ENCODE measurements around the gene ADAR. TPM values are rescaled to one million over a fixed set of nuclear protein-coding genes. Genes with fewer than 3 reads are reported as not detected.

The ADAR gene
- total and polyA plus RNA-seq, 2 donors (not counting 3 experiments of a cell fraction or from before 2014, with no cell fraction given) = 88.2 to 141 TPM

DNA sequence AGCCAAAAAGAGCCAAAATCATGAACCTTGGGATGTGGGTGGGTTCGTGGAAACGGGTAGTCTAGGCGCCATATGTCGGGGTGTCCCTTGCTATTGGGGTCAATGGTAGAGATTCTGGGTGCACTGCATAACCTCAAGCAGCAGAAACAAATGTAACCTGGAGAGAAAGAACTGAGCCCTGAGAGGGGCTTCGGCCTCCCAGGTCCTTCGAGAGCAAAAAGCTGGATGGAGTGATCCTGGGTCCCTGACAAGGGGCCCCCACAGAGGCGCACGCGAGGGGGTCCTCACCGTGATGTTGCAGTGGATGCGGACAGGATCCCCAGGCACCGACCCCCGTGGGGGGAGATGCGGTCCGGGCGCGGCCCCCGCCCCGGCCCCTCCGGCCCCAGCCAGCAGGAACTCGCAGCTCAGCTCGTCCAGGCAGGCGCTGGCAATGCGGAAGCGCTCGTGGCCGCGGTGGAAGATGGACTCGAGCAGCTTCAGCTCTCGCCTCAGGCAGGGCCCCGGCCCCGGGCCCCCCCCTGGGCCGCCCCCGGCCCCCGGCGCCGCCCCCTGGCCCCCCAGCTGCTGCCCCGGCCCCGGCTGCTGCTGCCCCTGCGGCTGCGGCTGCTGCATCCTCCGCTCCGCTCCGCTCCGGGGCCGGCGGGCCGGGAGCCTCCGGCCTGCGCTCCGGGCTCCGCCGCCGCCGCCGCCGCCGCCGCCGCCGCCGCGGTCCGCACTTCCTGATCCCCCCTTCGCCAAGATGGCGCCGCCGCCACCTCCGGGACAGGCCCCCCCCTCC is 49.9 kb downstream of the ADAR start, which contains the start of gene UBE2Q1:
TSS of gene UBE2Q1 (minus strand) at position 724 of the 781 bp plus-strand sequence. CDS start at position 615, 109 bp downstream.
- no peaks in the 10 kb centered on the region for H3K9me1 ChIP-seq (replicated peaks; ENCODE audit: control insufficient read depth, extremely low read depth, insufficient read depth, low read length)
- ChIA-PET CTCF (interaction anchor here (0.6 to 6.2 kb wide), 8 partner anchors 11 to 308 kb away, joined by 3 to 49 read pairs (median 4); no protein-coding TSS in a partner anchor), POLR2A (no interaction called here)
- peaks cover 32% of the 10 kb centered on the region for H3K79me2 ChIP-seq (ENCODE audit: control insufficient read depth, insufficient read depth, low read length)
- peaks cover 17 to 23% of the 10 kb centered on the region in 2 experiments for H3K36me3 ChIP-seq (ENCODE audit: control insufficient read depth in 2 of 2, extremely low read depth in 1 of 2, insufficient read depth in 2 of 2, low read length in 2 of 2)
- intact Hi-C loops (cut with micrococcal nuclease) = loop anchor here (1.0 to 5.0 kb wide), 8 partner anchors 50 to 459 kb away; partner anchors contain the start of genes ADAR, KCNN3, PMVK and UBAP2L
- no TSS peak for BruUV-seq (replicated peaks)
- dilution Hi-C loops (cut with MboI; ENCODE audit: extremely low pct_ligation_motif_present, low sequenced_read_pairs) = no loop called here
- H3K4me1 ChIP-seq (ENCODE audit: control insufficient read depth, extremely low read depth, insufficient read depth, low read length) = peaks cover 26% of the 10 kb centered on the region
- no peaks in the 10 kb centered on the region for H4K20me1 ChIP-seq (replicated peaks; ENCODE audit: control insufficient read depth, extremely low read depth, insufficient read depth, low read length)
- TF ChIP-seq POLR2A (IDR thresholded peaks at IDR 0.05; ENCODE audit: low read depth, low read length) (peak; percentile 32), JUN (IDR thresholded peaks at IDR 0.05; ENCODE audit: borderline replicate concordance, insufficient read depth, insufficient read length, low read depth) (no peak), POLR2AphosphoS5 (IDR thresholded peaks at IDR 0.05; ENCODE audit: insufficient read depth, low read depth, low read length) (peak; percentile 12)
- H3K9me3 ChIP-seq (replicated peaks; ENCODE audit: control insufficient read depth, insufficient read depth, low read length) = no peaks in the 10 kb centered on the region
- peak within 1 kb of the TSS; percentile 94 for H3K4me2 ChIP-seq (ENCODE audit: insufficient read depth, low read length)
- H3K4me3 ChIP-seq (replicated peaks in 1 of 3; ENCODE audit: insufficient read depth in 1 of 3, low read depth in 1 of 3, low read length in 3 of 3) = peak within 1 kb of the TSS; percentile 92
- DNase-seq (ENCODE audit: low read depth, low spot score) (peak; percentile 32), FAIRE-seq (peak; percentile 8)
- peak within 1 kb of the TSS; percentile 94 for H2AFZ ChIP-seq (ENCODE audit: low read depth, low read length)
- peak within 1 kb of the TSS; percentile 67 for H3K27ac ChIP-seq (ENCODE audit: insufficient read depth, low read depth, low read length)
- no peaks in the 10 kb centered on the region for H3K27me3 ChIP-seq (ENCODE audit: control insufficient read depth in 2 of 2, insufficient read depth in 2 of 2, low read length in 2 of 2)
- peak within 1 kb of the TSS; percentile 85 for H3K9ac ChIP-seq (replicated peaks; ENCODE audit: extremely low read depth, insufficient read depth, low read length)

DNA sequence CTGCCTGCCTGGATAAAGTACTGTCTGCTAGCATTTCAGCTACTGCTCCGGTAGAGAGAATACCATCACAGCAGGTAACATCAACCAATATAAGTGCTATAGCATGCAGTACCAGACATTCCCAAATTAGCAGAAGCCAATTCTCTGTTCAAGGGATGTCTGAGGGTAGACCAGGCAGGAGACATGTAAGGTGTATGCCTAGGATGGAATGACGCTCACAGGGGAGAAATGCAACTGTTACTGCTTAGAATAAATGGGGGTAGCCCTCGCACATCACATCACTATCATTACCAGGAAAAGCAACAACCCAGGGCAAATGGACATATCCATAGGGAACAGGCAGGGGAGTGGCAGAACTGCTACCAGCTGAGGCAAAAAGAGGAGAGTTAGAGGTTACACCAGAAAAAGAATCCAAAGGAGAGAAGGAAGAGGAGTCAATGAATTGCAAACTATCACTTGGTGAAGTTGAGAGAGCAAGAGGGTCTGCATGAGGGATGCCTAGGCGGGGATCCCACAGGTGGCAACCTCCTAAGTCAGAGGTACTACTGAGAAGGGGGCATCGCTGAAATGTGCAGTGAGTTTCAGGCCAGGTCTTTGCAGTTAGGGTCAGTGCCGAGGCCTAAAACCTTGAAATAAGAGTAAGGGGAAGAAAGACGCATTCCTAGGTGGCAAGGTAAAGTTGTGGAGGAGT is 50.6 kb downstream of the ADAR start:
- dilution Hi-C loops (cut with MboI; ENCODE audit: extremely low pct_ligation_motif_present, low sequenced_read_pairs) = no loop called here
- intact Hi-C loops (cut with micrococcal nuclease) = loop anchor here (5.0 kb wide), 3 partner anchors 135 to 460 kb away; partner anchors contain the start of gene ZBTB7B
- Histone ChIP-seq H3K36me3 (ENCODE audit: control insufficient read depth in 2 of 2, extremely low read depth in 1 of 2, insufficient read depth in 2 of 2, low read length in 2 of 2) (peaks cover 24 to 30% of the 10 kb centered on the region in 2 experiments), H3K9me3 (replicated peaks; ENCODE audit: control insufficient read depth, insufficient read depth, low read length) (no peaks in the 10 kb centered on the region), H3K4me1 (ENCODE audit: control insufficient read depth, extremely low read depth, insufficient read depth, low read length) (peaks cover 26% of the 10 kb centered on the region), H3K9me1 (replicated peaks; ENCODE audit: control insufficient read depth, extremely low read depth, insufficient read depth, low read length) (no peaks in the 10 kb centered on the region), H3K9ac (replicated peaks; ENCODE audit: extremely low read depth, insufficient read depth, low read length) (peak overlapping the region; percentile 85), H3K27ac (ENCODE audit: insufficient read depth, low read depth, low read length) (peak overlapping the region; percentile 51), H3K4me3 (replicated peaks in 1 of 3; ENCODE audit: insufficient read depth in 1 of 3, low read depth in 1 of 3, low read length in 3 of 3) (peak overlapping the region; percentile 92), H2AFZ (ENCODE audit: low read depth, low read length) (no peak overlapping the region), H3K27me3 (ENCODE audit: control insufficient read depth in 2 of 2, insufficient read depth in 2 of 2, low read length in 2 of 2) (no peaks in the 10 kb centered on the region), H3K79me2 (ENCODE audit: control insufficient read depth, insufficient read depth, low read length) (peaks cover 32% of the 10 kb centered on the region), H3K4me2 (ENCODE audit: insufficient read depth, low read length) (peak overlapping the region; percentile 94), H4K20me1 (replicated peaks; ENCODE audit: control insufficient read depth, extremely low read depth, insufficient read depth, low read length) (no peaks in the 10 kb centered on the region)
- POLR2A ChIA-PET = no interaction called here
- CTCF ChIA-PET = interaction anchor here (0.6 to 6.2 kb wide), 5 partner anchors 10 to 958 kb away, joined by 3 to 49 read pairs (median 8); no protein-coding TSS in a partner anchor
- BruUV-seq (replicated peaks) = no TSS peak
- FAIRE-seq (peak; percentile 21), DNase-seq (ENCODE audit: low read depth, low spot score) (peak; percentile 22)
- TF ChIP-seq GATA2 (IDR thresholded peaks at IDR 0.05; ENCODE audit: insufficient read depth, insufficient read length, low read depth, low read length) (no peak), JUN (IDR thresholded peaks at IDR 0.05; ENCODE audit: borderline replicate concordance, insufficient read depth, insufficient read length, low read depth) (no peak), MYC (IDR thresholded peaks at IDR 0.05; ENCODE audit: low read depth, low read length) (no peak), POLR2AphosphoS5 (IDR thresholded peaks at IDR 0.05; ENCODE audit: insufficient read depth, low read depth, low read length) (no peak), EZH2 (IDR thresholded peaks at IDR 0.05; ENCODE audit: borderline replicate concordance, low read depth, low read length, severe bottlenecking) (no peak), FOS (IDR thresholded peaks at IDR 0.05; ENCODE audit: borderline replicate concordance, insufficient read depth, low read length) (no peak), POLR2A (IDR thresholded peaks at IDR 0.05; ENCODE audit: low read depth, low read length) (no peak)
- TF ChIP-seq, protein P1, sequence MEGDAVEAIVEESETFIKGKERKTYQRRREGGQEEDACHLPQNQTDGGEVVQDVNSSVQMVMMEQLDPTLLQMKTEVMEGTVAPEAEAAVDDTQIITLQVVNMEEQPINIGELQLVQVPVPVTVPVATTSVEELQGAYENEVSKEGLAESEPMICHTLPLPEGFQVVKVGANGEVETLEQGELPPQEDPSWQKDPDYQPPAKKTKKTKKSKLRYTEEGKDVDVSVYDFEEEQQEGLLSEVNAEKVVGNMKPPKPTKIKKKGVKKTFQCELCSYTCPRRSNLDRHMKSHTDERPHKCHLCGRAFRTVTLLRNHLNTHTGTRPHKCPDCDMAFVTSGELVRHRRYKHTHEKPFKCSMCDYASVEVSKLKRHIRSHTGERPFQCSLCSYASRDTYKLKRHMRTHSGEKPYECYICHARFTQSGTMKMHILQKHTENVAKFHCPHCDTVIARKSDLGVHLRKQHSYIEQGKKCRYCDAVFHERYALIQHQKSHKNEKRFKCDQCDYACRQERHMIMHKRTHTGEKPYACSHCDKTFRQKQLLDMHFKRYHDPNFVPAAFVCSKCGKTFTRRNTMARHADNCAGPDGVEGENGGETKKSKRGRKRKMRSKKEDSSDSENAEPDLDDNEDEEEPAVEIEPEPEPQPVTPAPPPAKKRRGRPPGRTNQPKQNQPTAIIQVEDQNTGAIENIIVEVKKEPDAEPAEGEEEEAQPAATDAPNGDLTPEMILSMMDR (IDR thresholded peaks at IDR 0.05; ENCODE audit: extremely low read depth in 1 of 2, insufficient read depth in 1 of 2, low read depth in 1 of 2, low read length in 2 of 2) = no peak
- TF ChIP-seq, protein P2, sequence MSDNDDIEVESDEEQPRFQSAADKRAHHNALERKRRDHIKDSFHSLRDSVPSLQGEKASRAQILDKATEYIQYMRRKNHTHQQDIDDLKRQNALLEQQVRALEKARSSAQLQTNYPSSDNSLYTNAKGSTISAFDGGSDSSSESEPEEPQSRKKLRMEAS (IDR thresholded peaks at IDR 0.05; ENCODE audit: insufficient read depth, insufficient read length) = no peak

All from endothelial cell of umbilical vein (primary cell).